ENCODE results near the gene SYTL5. TPM values are rescaled to one million over a fixed set of nuclear protein-coding genes. Genes with fewer than 3 reads are reported as not detected.

Gene SYTL5
- total RNA-seq, 3 donors from 2014 or later, result 3.0 to 11.5 (median 9.4) TPM

DNA sequence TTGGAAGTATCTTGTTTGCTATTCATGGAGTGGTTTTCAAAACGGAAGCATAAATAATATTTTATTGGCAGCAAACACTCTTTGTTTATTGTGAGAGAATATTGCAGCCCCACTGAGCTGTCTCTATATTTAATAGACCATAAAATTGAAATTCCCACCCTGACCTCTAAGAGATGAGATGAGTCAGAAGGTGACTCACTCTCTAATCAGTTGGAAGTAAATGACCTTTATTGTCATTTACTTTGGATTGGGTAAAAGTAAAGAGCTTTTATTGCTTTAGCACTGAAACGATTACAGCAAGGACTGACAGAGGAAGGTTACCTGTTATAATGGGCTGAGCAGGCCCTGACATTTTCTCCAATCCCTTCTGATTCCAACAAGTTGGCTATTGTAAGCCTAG is 55.0 kb downstream of the SYTL5 start:
- ATAC-seq (peak; percentile 98), DNase-seq (no peak)
- TF ChIP-seq CTCF (IDR thresholded peaks at IDR 0.05), result no peak
- Histone ChIP-seq H3K36me3 (ENCODE audit: low read depth) (no peaks in the 10 kb centered on the region), H3K9me3 (no peaks in the 10 kb centered on the region), H3K4me1 (ENCODE audit: low read depth) (peaks cover 4% of the 10 kb centered on the region), H3K4me3 (no peak overlapping the region)
- intact Hi-C loops (cut with DNase I, micrococcal nuclease), result no loop called here

DNA sequence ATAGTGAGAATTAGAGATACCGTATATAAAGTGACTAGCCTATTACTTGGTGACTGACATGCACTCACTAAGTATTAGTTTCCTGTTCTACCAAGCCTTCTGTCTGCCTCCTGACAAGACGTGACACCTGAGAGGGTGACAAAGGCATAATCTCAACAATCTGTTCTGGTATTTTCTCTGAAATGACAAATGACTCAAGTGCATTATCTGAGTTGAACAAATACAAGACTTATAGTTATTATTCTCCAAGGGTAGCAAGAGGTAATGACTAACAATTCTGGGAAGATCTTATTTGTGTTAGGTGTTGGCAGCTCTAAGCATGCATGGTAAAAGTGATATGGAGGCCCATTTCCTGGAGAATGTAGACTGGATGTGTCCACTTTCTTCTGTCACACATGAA is 60.6 kb downstream of the SYTL5 start:
- ATAC-seq (peak; percentile 45), DNase-seq (no peak)
- intact Hi-C loops (cut with DNase I, micrococcal nuclease), result no loop called here
- TF ChIP-seq CTCF (IDR thresholded peaks at IDR 0.05), result no peak
- H3K4me3 ChIP-seq, result no peak overlapping the region
- no peaks in the 10 kb centered on the region for H3K36me3 ChIP-seq (ENCODE audit: low read depth)
- peaks cover under 1% of the 10 kb centered on the region for H3K4me1 ChIP-seq (ENCODE audit: low read depth)
- no peaks in the 10 kb centered on the region for H3K9me3 ChIP-seq

GRCh38 chrX:38069273-38069672 is 62.9 kb downstream of the SYTL5 start:
- Histone ChIP-seq H3K9me3 (no peaks in the 10 kb centered on the region), H3K4me3 (no peak overlapping the region), H3K4me1 (ENCODE audit: low read depth) (no peaks in the 10 kb centered on the region), H3K36me3 (ENCODE audit: low read depth) (no peaks in the 10 kb centered on the region)
- intact Hi-C loops (cut with DNase I, micrococcal nuclease), result no loop called here
- ATAC-seq (peak; percentile 34), DNase-seq (no peak)
- TF ChIP-seq CTCF (IDR thresholded peaks at IDR 0.05), result no peak

DNA sequence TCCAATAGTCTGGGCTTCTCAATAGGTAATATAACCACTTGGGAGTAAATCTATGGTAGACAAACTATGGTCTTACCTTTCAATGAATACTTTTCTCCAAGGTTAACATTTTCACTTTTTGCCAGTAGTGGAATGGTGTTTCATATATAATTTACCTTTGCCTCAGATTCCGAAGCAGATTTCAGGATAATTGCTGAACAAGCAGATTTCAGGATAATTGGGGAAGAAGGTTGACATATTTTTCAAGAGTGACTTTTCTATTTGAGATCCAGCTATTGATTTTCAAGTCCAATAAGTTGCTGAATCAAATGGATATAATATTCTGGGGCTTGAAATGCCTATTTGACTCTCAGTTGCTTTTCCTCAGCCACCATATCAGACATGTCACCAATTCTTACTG is 63.6 kb downstream of the SYTL5 start:
- TF ChIP-seq CTCF (IDR thresholded peaks at IDR 0.05), result no peak
- no peaks in the 10 kb centered on the region for H3K36me3 ChIP-seq (ENCODE audit: low read depth)
- H3K9me3 ChIP-seq, result no peaks in the 10 kb centered on the region
- H3K4me3 ChIP-seq, result no peak overlapping the region
- DNase-seq, result no peak
- intact Hi-C loops (cut with DNase I, micrococcal nuclease), result no loop called here
- no peaks in the 10 kb centered on the region for H3K4me1 ChIP-seq (ENCODE audit: low read depth)
- ATAC-seq, result no peak

DNA sequence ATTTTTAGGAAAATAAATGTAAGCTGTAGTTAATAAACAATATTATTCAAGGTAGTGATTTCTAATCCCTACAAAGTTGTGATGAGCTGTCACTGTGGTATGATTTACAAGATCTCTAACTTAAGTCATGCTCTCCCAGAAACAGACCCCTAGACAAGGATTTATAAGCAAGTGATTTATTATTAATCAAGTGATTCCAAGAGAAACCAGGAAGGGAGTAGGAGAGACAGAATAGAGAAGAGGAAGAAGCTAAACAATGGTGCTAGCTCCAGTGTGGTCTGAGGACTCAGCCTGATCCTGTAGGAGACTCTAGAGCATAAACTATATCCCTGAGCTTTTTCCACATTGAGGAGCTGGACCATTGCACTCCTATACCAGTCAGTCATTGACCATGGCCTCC is 73.1 kb downstream of the SYTL5 start:
- no peak for ATAC-seq
- Histone ChIP-seq H3K4me3 (no peak overlapping the region), H3K36me3 (ENCODE audit: low read depth) (no peaks in the 10 kb centered on the region), H3K4me1 (ENCODE audit: low read depth) (no peaks in the 10 kb centered on the region), H3K9me3 (no peaks in the 10 kb centered on the region)
- no peak for DNase-seq
- no peak for TF ChIP-seq CTCF (IDR thresholded peaks at IDR 0.05)
- intact Hi-C loops (cut with DNase I, micrococcal nuclease), result no loop called here

GRCh38 chrX:38080808-38081207 is 74.5 kb downstream of the SYTL5 start:
- Histone ChIP-seq H3K9me3 (no peaks in the 10 kb centered on the region), H3K4me1 (ENCODE audit: low read depth) (no peaks in the 10 kb centered on the region), H3K36me3 (ENCODE audit: low read depth) (no peaks in the 10 kb centered on the region), H3K4me3 (no peak overlapping the region)
- intact Hi-C loops (cut with DNase I, micrococcal nuclease), result no loop called here
- no peak for TF ChIP-seq CTCF (IDR thresholded peaks at IDR 0.05)
- no peak for DNase-seq
- ATAC-seq, result no peak

Data from mucosa of descending colon (tissue), 3 donors.